Activated T-cell treated with anti-CD3 and anti-CD28 coated beads, Interleukin-2, amount 50 U/mL, for 72 hours (primary cell): ENCODE measurements around the gene DNM1. TPM values are rescaled to one million over a fixed set of nuclear protein-coding genes. Genes with fewer than 3 reads are reported as not detected.

Experiments
- ATAC-seq, 2 donors: fragments of 150-1000 bp; cut with Tn5 transposase; replicated peaks in 1 of 2; 2 replicates each; pipeline ENCODE4 v1.10.0; 2021; ENCODE audit warnings: moderate library complexity in 2 of 2, mild to moderate bottlenecking in 1 of 2
- DNase-seq, 2 donors: peaks; one replicate each; pipeline ENCODE4 v3.0.0; 2021 to 2022; ENCODE audit warnings: mixed read lengths in 1 of 2
- H3K27ac Mint-ChIP-seq: one replicate; pipeline ENCODE4 v1.8.0; 2022; ENCODE audit warnings: mild to moderate bottlenecking, moderate library complexity, mixed read lengths
- H3K27me3 Mint-ChIP-seq: one replicate; pipeline ENCODE4 v1.8.0; 2022; ENCODE audit warnings: low read depth, mixed read lengths
- H3K36me3 Mint-ChIP-seq, 2 donors: one replicate each; pipeline ENCODE4 v1.8.0; 2022; ENCODE audit warnings: mixed read lengths in 2 of 2, mild to moderate bottlenecking in 1 of 2; ENCODE audit not compliant: insufficient read depth in 2 of 2
- H3K4me1 Mint-ChIP-seq: one replicate; pipeline ENCODE4 v1.8.0; 2022; ENCODE audit warnings: low read depth, mixed read lengths
- H3K4me3 Mint-ChIP-seq, 2 donors: one replicate each; pipeline ENCODE4 v1.8.0; 2022; ENCODE audit warnings: mild to moderate bottlenecking in 2 of 2, mixed read lengths in 2 of 2, moderate library complexity in 2 of 2
- H3K9me3 Mint-ChIP-seq, 2 donors: one replicate each; pipeline ENCODE4 v1.8.0; 2022; ENCODE audit warnings: mixed read lengths in 2 of 2
- total RNA-seq, 2 donors: library from RNA; stranded (reverse); gene quantifications; one replicate each; pipeline ENCODE4 v1.2.3, GENCODE V29; 2022

DNM1 gene
- total RNA-seq, result 1 to 10 TPM in 1 of 2 donors, under 1 TPM in 1; 0.86 to 2.4 TPM

DNA sequence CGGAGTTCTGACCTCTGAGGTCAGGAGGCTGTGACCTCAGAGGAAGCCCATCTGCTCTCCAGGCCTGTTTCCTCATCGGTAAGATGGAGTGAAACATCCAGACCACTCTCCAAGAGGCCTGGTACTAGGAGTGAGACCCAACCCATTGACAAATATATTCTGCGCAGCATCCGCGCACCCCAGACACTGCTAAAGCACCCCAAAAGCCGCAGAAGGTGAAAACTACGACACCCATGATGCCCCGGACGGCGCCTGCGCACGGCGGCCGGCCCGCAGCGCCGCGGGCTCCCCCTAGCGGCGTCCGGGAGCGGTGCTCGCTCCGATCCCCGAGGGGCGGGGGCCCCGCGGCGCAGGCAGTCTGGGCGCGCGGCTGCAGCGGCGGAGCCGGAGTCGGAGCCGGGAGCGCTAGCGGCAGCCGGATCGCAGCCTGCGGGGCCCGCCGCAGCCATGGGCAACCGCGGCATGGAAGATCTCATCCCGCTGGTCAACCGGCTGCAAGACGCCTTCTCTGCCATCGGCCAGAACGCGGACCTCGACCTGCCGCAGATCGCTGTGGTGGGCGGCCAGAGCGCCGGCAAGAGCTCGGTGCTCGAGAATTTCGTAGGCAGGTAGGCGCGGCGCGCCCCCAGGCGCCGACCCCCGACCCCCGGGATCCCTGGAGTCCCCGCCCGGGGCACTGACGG, at the start of gene DNM1:
DNM1 (plus strand) TSS at position 356 of the 683 bp plus-strand sequence; CDS start at position 448, 92 bp downstream.
- peak; percentile 71 to 84 for DNase-seq
- no peaks in the 10 kb centered on the region for H3K36me3 Mint-ChIP-seq
- peak; percentile 91 for ATAC-seq
- peak within 1 kb of the TSS; percentile 9 for H3K27ac Mint-ChIP-seq
- no peaks in the 10 kb centered on the region for H3K9me3 Mint-ChIP-seq
- H3K4me1 Mint-ChIP-seq, result peaks cover 22% of the 10 kb centered on the region
- H3K27me3 Mint-ChIP-seq, result peaks cover 20% of the 10 kb centered on the region
- H3K4me3 Mint-ChIP-seq, result peak within 1 kb of the TSS; percentile 80

- Mint-ChIP-seq H3K9me3 (no peaks in the 10 kb centered on the region), H3K36me3 (no peaks in the 10 kb centered on the region), H3K27ac (no peak overlapping the region), H3K4me3 (no peak overlapping the region), H3K27me3 (no peaks in the 10 kb centered on the region), H3K4me1 (peaks cover 6% of the 10 kb centered on the region)
- DNase-seq (no peak), ATAC-seq (no peak)
Measured at GRCh38 chr9:128153947-128154695, 49.1 kb upstream of the DNM1 start.

- Mint-ChIP-seq H3K27me3 (no peaks in the 10 kb centered on the region), H3K4me1 (peaks cover 4% of the 10 kb centered on the region), H3K36me3 (no peaks in the 10 kb centered on the region), H3K9me3 (no peaks in the 10 kb centered on the region), H3K27ac (no peak overlapping the region), H3K4me3 (no peak overlapping the region)
- DNase-seq (no peak), ATAC-seq (no peak)
Measured at GRCh38 chr9:128155736-128156500, 47.3 kb upstream of the DNM1 start.

DNA sequence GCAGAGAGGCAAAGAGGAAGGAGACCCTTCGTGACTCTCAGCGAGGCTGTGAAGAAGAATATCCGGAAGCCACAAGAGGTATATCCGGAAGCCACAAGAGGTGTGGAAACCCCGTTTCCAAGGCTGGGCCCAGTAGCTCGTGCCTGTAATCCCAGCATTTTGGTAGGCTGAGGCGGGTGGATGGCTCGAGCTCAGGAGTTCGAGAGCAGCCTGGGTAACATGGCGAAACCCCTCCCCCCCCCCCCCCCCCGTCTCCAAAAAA, 43.7 kb upstream of the DNM1 start:
- H3K4me1 Mint-ChIP-seq, result peaks cover 20% of the 10 kb centered on the region
- peak overlapping the region; percentile 82 for H3K27ac Mint-ChIP-seq
- H3K36me3 Mint-ChIP-seq, result no peaks in the 10 kb centered on the region
- peak overlapping the region; percentile 86 to 90 for H3K4me3 Mint-ChIP-seq
- DNase-seq (peak; percentile 44 to 50), ATAC-seq (peak; percentile 27)
- H3K27me3 Mint-ChIP-seq, result no peaks in the 10 kb centered on the region
- H3K9me3 Mint-ChIP-seq, result no peaks in the 10 kb centered on the region

DNA sequence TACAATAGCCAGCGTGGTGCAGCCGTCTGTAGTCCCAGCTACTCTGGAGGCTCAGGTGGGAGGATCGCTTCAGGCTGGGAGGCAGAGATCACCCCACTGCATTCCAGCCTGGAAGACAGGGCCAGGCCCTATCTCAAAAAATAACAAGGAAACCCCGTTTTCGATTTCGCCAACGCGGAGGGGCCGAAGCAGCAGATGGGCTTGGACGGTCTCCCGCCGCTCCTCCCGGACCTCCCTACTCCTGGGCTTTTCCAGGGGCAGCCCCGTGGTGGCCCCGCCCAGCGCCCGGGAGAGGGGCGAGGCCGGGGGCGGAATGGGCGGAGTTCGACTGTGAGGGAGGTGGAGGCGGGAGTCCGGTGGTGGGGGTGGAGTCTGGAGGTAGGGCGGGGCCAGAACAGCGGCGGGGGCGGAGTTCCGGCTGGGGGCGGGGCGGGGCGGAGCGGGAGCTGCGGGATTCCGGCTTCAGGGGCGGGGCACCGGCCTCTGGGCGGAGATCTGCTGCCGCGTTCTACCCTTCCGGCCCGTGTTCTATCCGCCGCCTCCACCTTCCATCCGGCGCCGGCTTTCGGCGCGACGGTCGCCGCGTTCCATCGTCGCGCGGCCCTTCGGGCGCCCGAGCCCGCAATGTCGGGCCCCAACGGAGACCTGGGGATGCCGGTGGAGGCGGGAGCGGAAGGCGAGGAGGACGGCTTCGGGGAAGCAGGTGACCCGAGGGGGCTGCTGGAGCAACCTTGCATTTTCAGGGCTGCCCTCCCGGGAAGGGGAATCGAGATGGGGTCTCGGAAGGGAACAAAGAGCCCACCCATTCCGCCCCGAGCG, 43.2 kb upstream of the DNM1 start, which contains the start of gene BBLN:
BBLN (plus strand) TSS at position 482 of the 819 bp plus-strand sequence; CDS start at position 625, 143 bp downstream.
- H3K9me3 Mint-ChIP-seq, result no peaks in the 10 kb centered on the region
- ATAC-seq (peak; percentile 93), DNase-seq (peak; percentile 96 to 97)
- H3K27me3 Mint-ChIP-seq, result no peaks in the 10 kb centered on the region
- no peaks in the 10 kb centered on the region for H3K36me3 Mint-ChIP-seq
- peak within 1 kb of the TSS; percentile 86 to 90 for H3K4me3 Mint-ChIP-seq
- peak within 1 kb of the TSS; percentile 82 for H3K27ac Mint-ChIP-seq
- H3K4me1 Mint-ChIP-seq, result peaks cover 20% of the 10 kb centered on the region

DNA sequence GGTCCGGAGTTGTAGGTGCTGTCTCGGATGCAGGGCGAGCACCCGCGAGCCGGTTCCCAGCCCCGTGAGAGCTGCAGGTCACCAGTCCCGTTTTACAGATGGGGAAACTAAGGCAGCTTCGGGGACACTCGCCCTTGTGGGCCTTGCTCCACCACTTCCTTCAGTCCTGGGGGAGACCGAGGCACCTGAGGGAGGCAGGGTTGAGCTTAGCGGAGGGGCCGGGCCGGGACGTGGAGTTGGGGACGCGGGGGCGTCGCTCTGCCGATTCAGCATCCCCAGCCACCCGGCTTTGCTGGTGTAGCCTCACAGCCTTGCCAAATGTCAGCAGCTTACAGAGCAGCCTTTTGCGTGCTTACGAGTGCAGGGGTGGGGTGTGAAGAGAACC, 42.6 kb upstream of the DNM1 start:
- Mint-ChIP-seq H3K4me3 (peak overlapping the region; percentile 86 to 90), H3K9me3 (no peaks in the 10 kb centered on the region), H3K36me3 (no peaks in the 10 kb centered on the region), H3K4me1 (peaks cover 20% of the 10 kb centered on the region), H3K27ac (no peak overlapping the region), H3K27me3 (no peaks in the 10 kb centered on the region)
- peak; percentile 54 to 64 for DNase-seq
- peak; percentile 42 to 47 for ATAC-seq

GRCh38 chr9:128161215-128161902, 41.8 kb upstream of the DNM1 start:
- H3K4me1 Mint-ChIP-seq, result peaks cover 20% of the 10 kb centered on the region
- ATAC-seq (no peak), DNase-seq (no peak)
- peak overlapping the region; percentile 86 to 90 for H3K4me3 Mint-ChIP-seq
- H3K36me3 Mint-ChIP-seq, result no peaks in the 10 kb centered on the region
- H3K27ac Mint-ChIP-seq, result peak overlapping the region; percentile 24
- H3K27me3 Mint-ChIP-seq, result no peaks in the 10 kb centered on the region
- no peaks in the 10 kb centered on the region for H3K9me3 Mint-ChIP-seq

- Mint-ChIP-seq H3K27me3 (no peaks in the 10 kb centered on the region), H3K36me3 (peaks cover 0 to 2% of the 10 kb centered on the region in 2 donors), H3K27ac (no peak overlapping the region), H3K4me1 (peaks cover 20% of the 10 kb centered on the region), H3K9me3 (no peaks in the 10 kb centered on the region), H3K4me3 (peak overlapping the region in 1 of 2 donors; percentile 3)
- no peak for ATAC-seq
- DNase-seq, result no peak
Measured at GRCh38 chr9:128162215-128163026, 40.8 kb upstream of the DNM1 start.

- Mint-ChIP-seq H3K27ac (no peak overlapping the region), H3K4me1 (peaks cover 20% of the 10 kb centered on the region), H3K4me3 (no peak overlapping the region), H3K36me3 (peaks cover 0 to 2% of the 10 kb centered on the region in 2 donors), H3K9me3 (no peaks in the 10 kb centered on the region), H3K27me3 (no peaks in the 10 kb centered on the region)
- DNase-seq, result no peak
- ATAC-seq, result no peak
Measured at GRCh38 chr9:128163027-128163515, 40.1 kb upstream of the DNM1 start.

GRCh38 chr9:128163523-128164306, 39.5 kb upstream of the DNM1 start:
- Mint-ChIP-seq H3K4me1 (peaks cover 20% of the 10 kb centered on the region), H3K9me3 (no peaks in the 10 kb centered on the region), H3K4me3 (no peak overlapping the region), H3K27ac (no peak overlapping the region), H3K27me3 (no peaks in the 10 kb centered on the region), H3K36me3 (peaks cover 0 to 5% of the 10 kb centered on the region in 2 donors)
- no peak for DNase-seq
- no peak for ATAC-seq

GRCh38 chr9:128164307-128164885, 38.8 kb upstream of the DNM1 start:
- peaks cover 0 to 8% of the 10 kb centered on the region in 2 donors for H3K36me3 Mint-ChIP-seq

More at GRCh38 chr9:128164307-128164885, 38.8 kb upstream of the DNM1 start:
- ATAC-seq, result no peak
- no peak overlapping the region for H3K4me3 Mint-ChIP-seq
- H3K27me3 Mint-ChIP-seq, result no peaks in the 10 kb centered on the region
- peaks cover 20% of the 10 kb centered on the region for H3K4me1 Mint-ChIP-seq
- no peak overlapping the region for H3K27ac Mint-ChIP-seq
- no peak for DNase-seq
- H3K9me3 Mint-ChIP-seq, result no peaks in the 10 kb centered on the region
